Progenitor cell of endocrine pancreas (in vitro differentiated cells): ENCODE results near the gene TRIM66. TPM values are rescaled to one million over a fixed set of nuclear protein-coding genes. Genes with fewer than 3 reads are reported as not detected.

Experiments used
- DNase-seq: peaks from one replicate; pipeline ENCODE4 v3.0.0; 2021; ENCODE audit warnings: low spot score; ENCODE audit not compliant: unreplicated experiment
- H3K27ac Mint-ChIP-seq: 2 replicates; pipeline ENCODE4 v1.8.0; 2021; ENCODE audit warnings: mild to moderate bottlenecking, moderate library complexity, mixed read lengths
- H3K27me3 Mint-ChIP-seq: 2 replicates; pipeline ENCODE4 v1.8.0; 2021; ENCODE audit warnings: mixed read lengths
- H3K36me3 Mint-ChIP-seq: 2 replicates; pipeline ENCODE4 v1.8.0; 2022; ENCODE audit warnings: mixed read lengths; ENCODE audit not compliant: insufficient read depth
- H3K4me1 Mint-ChIP-seq: 2 replicates; pipeline ENCODE4 v1.8.0; 2021; ENCODE audit warnings: low read depth, mixed read lengths
- H3K4me3 Mint-ChIP-seq: 2 replicates; pipeline ENCODE4 v1.8.0; 2021; ENCODE audit warnings: low read depth, mild to moderate bottlenecking, moderate library complexity, mixed read lengths
- H3K9me3 Mint-ChIP-seq: 2 replicates; pipeline ENCODE4 v1.8.0; 2021; ENCODE audit warnings: low read depth, mixed read lengths
- total RNA-seq: library from RNA; stranded (reverse); gene quantifications from 2 replicates; pipeline ENCODE4 v1.2.1, GENCODE V29; 2021
- TF ChIP-seq, protein P1 (sequence below): fragments of 200-600 bp; sonication (generic); IDR thresholded peaks from one replicate; pipeline ENCODE4 v1.5.0; 2021; ENCODE audit warnings: antibody characterized with exemption, mild to moderate bottlenecking; ENCODE audit not compliant: unreplicated experiment

Gene TRIM66
- total RNA-seq, 1 donor from 2014 or later: 9.4 TPM

DNA sequence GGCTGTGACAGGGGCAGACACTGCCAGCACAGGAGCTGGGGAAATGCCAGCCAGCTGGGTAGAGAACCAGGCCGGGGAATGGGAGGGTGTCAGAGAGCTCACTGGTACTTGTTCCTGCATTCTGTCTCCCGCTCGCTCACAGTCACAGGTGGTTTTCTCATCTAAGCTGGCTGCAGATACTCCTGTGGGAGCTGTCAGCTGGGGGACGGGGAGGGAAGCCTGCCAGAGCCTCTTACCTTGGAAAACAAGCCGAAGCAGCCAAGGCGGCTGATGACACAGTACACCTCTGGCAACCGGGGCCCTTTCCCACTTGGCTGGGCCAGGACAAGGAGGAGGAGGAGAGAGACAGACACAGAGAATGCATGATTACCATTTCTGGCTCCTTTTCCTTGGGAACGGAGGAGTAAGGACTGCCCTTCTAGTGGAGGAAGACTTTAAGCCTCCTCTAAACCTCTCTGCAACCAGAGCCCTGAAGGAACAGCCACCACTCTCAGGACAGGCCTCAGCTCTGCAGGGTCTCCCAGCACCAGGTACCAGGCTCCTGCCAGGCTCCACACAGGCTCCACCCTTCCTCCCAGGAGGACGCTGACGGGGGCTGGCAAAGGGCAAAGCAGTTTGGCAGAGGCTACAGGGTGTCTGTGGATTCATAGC is 25.2 kb upstream of the TRIM66 start:
- H3K27me3 Mint-ChIP-seq: no peaks in the 10 kb centered on the region
- peaks cover 25% of the 10 kb centered on the region for H3K36me3 Mint-ChIP-seq
- TF ChIP-seq, protein P1, sequence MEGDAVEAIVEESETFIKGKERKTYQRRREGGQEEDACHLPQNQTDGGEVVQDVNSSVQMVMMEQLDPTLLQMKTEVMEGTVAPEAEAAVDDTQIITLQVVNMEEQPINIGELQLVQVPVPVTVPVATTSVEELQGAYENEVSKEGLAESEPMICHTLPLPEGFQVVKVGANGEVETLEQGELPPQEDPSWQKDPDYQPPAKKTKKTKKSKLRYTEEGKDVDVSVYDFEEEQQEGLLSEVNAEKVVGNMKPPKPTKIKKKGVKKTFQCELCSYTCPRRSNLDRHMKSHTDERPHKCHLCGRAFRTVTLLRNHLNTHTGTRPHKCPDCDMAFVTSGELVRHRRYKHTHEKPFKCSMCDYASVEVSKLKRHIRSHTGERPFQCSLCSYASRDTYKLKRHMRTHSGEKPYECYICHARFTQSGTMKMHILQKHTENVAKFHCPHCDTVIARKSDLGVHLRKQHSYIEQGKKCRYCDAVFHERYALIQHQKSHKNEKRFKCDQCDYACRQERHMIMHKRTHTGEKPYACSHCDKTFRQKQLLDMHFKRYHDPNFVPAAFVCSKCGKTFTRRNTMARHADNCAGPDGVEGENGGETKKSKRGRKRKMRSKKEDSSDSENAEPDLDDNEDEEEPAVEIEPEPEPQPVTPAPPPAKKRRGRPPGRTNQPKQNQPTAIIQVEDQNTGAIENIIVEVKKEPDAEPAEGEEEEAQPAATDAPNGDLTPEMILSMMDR: no peak
- H3K27ac Mint-ChIP-seq: no peak overlapping the region
- H3K4me1 Mint-ChIP-seq: no peaks in the 10 kb centered on the region
- H3K9me3 Mint-ChIP-seq: no peaks in the 10 kb centered on the region
- no peak for DNase-seq
- no peak overlapping the region for H3K4me3 Mint-ChIP-seq

DNA sequence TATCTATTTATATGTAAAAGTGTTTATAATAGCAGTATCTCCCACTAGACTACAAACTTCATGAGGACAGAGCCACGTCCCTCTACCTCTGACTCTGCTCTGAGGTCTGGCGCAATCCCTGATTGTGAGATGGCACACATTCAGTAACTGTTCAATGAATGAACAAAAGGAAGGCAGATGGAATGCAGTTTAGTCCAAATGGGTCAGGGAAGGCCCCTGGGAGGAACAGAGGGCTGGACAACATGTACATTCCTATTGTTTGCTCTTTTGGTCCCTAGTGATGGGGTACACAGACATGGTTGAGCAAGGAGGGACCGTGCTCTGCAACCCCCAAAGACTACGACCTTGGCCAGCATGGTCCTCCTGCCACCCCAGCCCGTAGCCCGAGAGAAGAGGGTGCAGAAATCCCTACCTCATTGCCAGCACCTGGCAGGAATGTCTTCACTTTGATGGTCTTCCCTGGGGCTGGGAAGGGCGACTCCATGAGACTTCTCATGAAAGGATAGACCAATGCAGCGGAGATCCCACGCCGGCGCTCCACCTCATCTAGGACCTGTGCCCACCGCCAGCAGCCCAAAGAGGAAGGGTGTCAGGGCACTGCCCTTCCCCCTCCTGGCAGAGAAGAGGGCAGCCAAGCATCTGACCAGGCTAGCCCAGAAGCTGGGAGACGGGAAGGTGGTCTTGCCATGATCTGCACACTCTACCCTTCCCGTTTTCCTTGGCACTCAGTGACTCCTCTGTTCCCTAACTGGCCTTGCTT is 24.4 kb upstream of the TRIM66 start:
- Mint-ChIP-seq H3K27me3 (no peaks in the 10 kb centered on the region), H3K4me3 (no peak overlapping the region), H3K27ac (no peak overlapping the region), H3K36me3 (peaks cover 24% of the 10 kb centered on the region), H3K4me1 (no peaks in the 10 kb centered on the region), H3K9me3 (no peaks in the 10 kb centered on the region)
- TF ChIP-seq, protein P1: no peak
- DNase-seq: no peak

DNA sequence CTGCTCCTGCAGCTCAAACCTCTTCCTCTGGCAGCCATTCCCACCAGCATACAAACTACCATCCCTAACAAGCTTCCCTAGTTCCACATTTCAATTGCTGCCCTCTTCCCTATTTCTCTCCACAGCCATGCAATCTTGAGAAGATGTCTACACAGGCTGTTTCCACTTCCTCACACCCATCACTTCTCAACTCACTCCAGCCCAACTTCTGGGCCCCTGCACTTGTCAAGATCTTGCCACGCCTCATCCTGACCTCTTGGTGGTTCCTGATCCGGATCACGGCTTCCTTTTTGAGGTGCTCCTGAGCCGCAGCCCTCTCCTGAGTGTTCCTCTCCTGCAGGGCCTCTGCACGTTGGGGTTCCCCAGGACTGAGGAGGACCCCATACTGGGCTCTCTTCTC is 22.7 kb upstream of the TRIM66 start:
- no peak for DNase-seq
- peaks cover 27% of the 10 kb centered on the region for H3K36me3 Mint-ChIP-seq
- TF ChIP-seq, protein P1: no peak
- no peaks in the 10 kb centered on the region for H3K27me3 Mint-ChIP-seq
- H3K4me3 Mint-ChIP-seq: no peak overlapping the region
- H3K9me3 Mint-ChIP-seq: no peaks in the 10 kb centered on the region
- peak overlapping the region; percentile 30 for H3K27ac Mint-ChIP-seq
- H3K4me1 Mint-ChIP-seq: peaks cover 2% of the 10 kb centered on the region

DNA sequence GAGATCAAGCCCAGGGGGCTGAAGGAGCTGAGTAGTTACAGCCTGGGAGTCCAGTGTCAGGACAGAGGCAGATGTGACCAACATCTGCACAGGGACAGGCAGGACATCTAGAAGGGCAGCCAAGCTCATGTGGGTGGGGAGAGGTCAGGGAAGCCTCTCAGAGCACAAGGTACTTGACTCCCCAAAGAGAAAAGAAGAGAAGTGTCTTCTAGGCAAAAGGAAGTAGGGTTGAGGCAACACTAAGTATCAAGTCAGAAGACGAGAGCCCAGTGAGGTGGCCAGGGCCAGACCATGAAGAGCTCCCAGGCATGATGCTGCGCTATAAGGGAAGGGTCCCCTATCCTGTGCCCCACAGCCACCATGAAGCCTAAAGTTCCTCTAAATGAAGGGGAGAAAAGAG is 21.7 kb upstream of the TRIM66 start:
- H3K4me1 Mint-ChIP-seq: peaks cover 7% of the 10 kb centered on the region
- peaks cover 25% of the 10 kb centered on the region for H3K36me3 Mint-ChIP-seq
- DNase-seq: no peak
- no peaks in the 10 kb centered on the region for H3K27me3 Mint-ChIP-seq
- no peaks in the 10 kb centered on the region for H3K9me3 Mint-ChIP-seq
- H3K4me3 Mint-ChIP-seq: no peak overlapping the region
- TF ChIP-seq, protein P1: no peak
- no peak overlapping the region for H3K27ac Mint-ChIP-seq

DNA sequence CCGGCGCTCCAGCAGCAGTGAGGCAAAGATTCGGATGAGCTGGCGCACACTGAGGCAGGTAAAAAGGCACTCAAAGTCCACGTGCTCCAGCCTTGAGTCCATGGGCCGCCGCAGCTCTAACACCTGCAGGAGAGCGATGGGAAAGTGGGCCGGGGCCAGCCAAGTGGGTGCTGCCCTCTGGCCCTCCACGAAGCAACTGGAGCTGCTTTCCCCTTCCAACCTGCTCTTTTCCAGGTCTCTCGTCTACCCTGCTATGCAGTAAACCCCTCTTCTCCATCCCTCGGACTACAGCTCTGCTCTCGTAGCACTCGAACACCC is 20.1 kb upstream of the TRIM66 start:
- peaks cover 26% of the 10 kb centered on the region for H3K36me3 Mint-ChIP-seq

More for the DNA sequence above, 20.1 kb upstream of the TRIM66 start:
- Mint-ChIP-seq H3K27me3 (no peaks in the 10 kb centered on the region), H3K4me1 (peaks cover 17% of the 10 kb centered on the region), H3K27ac (no peak overlapping the region), H3K4me3 (no peak overlapping the region), H3K9me3 (no peaks in the 10 kb centered on the region)
- TF ChIP-seq, protein P1: no peak
- no peak for DNase-seq
